ENCODE measurements around the gene ZPLD1.

DNA sequence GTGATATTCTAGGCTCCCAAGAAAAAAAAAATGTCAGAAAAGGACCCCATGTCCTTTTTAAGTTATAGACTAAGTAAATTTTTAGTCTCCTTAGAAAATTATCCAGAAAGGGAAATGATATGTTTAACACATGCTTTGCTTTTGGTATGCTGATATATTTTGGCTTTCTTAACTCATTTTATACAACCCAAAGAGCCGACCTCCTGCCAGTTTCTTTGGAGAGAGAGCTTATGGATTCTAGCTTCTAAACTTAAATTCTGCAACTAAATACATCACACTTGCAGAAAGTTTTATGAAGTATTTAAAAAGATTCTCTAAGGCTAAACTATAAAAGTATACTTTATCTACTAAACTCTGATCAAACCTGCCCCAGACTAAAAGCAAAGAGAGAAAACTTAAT, 43.9 kb upstream of the ZPLD1 start:
- TF ChIP-seq POLR2A (IDR thresholded peaks at IDR 0.05), result no peak
- TF ChIP-seq, protein P1, sequence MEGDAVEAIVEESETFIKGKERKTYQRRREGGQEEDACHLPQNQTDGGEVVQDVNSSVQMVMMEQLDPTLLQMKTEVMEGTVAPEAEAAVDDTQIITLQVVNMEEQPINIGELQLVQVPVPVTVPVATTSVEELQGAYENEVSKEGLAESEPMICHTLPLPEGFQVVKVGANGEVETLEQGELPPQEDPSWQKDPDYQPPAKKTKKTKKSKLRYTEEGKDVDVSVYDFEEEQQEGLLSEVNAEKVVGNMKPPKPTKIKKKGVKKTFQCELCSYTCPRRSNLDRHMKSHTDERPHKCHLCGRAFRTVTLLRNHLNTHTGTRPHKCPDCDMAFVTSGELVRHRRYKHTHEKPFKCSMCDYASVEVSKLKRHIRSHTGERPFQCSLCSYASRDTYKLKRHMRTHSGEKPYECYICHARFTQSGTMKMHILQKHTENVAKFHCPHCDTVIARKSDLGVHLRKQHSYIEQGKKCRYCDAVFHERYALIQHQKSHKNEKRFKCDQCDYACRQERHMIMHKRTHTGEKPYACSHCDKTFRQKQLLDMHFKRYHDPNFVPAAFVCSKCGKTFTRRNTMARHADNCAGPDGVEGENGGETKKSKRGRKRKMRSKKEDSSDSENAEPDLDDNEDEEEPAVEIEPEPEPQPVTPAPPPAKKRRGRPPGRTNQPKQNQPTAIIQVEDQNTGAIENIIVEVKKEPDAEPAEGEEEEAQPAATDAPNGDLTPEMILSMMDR (IDR thresholded peaks at IDR 0.05), result no peak
- TF ChIP-seq POLR2AphosphoS5 (IDR thresholded peaks at IDR 0.05), result no peak
- TF ChIP-seq EP300 (IDR thresholded peaks at IDR 0.05), result no peak
